Hematopoietic multipotent progenitor cell treated with erythropoietin and hydrocortisone succinate and interleukin-3 and kit ligand, for 15 days (in vitro differentiated cells): Measurements from ENCODE around the gene CYP2C9.
"Not testable (repeated sequence)": the region's sequence is repeated elsewhere in the genome, so short reads cannot be mapped to it uniquely, and the experiment has no call there.

Source experiments
- DNase-seq: peaks from one replicate; pipeline ENCODE4 v3.0.0-alpha.2; 2015; ENCODE audit warnings: low spot score

Gene CYP2C9

DNA sequence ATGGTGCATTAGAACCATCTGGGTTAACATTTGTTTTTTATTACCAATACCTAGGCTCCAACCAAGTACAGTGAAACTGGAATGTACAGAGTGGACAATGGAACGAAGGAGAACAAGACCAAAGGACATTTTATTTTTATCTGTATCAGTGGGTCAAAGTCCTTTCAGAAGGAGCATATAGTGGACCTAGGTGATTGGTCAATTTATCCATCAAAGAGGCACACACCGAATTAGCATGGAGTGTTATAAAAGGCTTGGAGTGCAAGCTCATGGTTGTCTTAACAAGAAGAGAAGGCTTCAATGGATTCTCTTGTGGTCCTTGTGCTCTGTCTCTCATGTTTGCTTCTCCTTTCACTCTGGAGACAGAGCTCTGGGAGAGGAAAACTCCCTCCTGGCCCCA is at the start of gene CYP2C9:
TSS of gene CYP2C9 (plus strand) at position 276 of the 400 bp plus-strand sequence. CDS start at position 301, 25 bp downstream.
- no peak for DNase-seq

DNA sequence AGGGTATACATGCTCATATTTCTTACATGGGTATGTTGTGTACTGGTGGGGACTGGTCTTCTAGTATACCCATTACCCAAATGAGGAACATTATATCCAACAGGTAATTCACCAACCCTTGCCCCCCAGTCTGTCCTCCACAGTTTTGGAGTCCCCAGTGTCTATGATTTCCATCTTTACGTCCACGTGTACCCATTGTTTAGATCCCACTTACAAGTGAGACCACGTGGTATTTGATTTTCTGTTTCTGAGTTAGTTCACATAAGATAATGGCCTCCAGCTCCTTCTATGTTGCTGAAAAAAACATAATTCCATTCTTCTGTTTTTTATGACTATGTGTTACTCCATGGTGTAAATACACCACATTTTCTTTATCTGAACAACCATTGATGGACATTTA is 49.3 kb upstream of the CYP2C9 start:
- DNase-seq = no peak

DNA sequence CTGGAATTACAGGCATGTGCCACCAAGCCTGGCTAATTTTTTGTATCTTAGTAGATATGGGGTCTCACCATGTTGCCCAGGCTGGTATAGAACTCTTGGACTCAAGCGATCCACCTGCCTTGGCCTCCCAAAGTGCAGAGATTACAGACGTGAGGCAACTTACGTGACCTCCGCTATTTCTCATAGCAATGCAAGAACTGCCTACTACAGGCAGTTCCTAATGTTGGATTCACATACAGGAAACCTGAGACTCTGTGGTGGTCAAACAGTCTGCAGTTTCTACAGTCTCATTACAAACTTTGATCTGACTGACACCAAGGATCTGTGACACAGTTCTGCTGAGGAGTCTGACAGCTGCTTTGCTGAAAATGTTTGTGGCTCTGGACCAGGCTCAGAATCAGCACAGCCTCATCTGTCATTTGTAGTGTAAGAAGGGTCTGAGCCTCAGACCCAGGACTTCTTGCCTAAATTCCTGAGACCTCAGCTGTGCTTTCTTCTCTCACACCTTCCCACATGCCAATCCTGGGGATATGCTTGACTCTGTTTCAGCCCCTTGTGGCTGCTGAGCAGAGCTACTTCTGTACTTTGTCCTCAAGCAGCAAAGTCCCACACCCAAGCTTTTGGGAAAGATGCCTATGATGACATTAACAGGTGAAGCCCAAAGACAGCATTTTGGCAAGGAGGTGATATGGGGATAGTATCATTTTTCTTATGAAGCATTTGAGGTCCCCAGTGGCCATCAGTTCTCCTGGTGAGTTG is 48.0 kb upstream of the CYP2C9 start:
- DNase-seq = no peak

DNA sequence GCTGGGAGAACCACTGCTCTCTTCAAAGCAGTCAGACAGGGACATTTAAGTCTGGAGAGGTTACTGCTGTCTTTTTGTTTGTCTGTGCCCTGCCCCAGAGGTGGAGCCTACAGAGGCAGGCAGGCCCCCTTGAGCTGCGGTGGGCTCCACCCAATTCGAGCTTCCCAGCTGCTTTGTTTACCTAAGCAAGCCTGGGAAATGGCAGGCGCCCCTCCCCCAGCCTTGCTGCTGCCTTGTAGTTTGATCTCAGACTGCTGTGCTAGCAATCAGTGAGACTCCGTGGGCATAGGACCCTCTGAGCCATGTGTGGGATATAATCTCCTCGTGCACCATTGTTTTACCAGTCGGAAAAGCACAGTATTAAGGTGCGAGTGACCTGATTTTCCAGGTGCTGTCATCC is 40.0 kb upstream of the CYP2C9 start:
- DNase-seq = not testable (repeated sequence)

DNA sequence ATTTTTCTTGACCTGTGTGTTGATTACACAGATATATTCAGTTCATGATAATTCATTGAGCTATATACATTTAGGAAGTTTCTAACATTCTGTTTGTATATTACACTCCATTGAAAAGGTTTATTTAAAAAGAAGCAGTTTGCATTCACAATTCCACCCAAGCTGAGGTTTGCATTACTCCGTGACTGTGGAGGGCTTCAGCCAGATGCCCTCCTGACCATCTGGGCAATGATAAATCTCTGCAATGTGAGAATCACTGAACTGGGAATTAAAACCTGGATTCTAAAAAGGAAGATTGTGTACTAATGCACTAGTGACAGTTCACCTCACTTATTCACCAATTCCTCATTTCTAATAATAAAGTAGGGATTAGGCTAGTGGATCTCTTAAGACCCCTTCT is 36.4 kb upstream of the CYP2C9 start:
- no peak for DNase-seq

DNA sequence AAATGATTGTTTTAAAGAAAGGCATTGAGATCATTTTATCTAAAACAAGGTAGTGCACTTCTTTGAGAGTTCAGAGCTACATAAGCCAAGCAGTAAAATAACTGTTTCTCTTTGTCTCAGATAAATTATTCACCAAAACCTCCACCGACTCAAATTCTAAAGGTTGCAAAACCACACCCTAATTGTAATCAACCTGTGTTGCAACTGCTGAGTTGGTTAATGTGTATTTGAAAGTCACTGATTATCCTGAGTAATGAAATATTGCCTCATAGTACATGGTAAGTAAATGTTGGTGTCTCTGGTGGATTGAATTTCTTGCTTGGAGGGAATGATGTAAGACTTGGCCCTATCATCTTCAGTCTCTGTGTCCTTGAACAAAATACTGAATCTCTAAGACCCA is 35.9 kb upstream of the CYP2C9 start:
- DNase-seq = no peak

DNA sequence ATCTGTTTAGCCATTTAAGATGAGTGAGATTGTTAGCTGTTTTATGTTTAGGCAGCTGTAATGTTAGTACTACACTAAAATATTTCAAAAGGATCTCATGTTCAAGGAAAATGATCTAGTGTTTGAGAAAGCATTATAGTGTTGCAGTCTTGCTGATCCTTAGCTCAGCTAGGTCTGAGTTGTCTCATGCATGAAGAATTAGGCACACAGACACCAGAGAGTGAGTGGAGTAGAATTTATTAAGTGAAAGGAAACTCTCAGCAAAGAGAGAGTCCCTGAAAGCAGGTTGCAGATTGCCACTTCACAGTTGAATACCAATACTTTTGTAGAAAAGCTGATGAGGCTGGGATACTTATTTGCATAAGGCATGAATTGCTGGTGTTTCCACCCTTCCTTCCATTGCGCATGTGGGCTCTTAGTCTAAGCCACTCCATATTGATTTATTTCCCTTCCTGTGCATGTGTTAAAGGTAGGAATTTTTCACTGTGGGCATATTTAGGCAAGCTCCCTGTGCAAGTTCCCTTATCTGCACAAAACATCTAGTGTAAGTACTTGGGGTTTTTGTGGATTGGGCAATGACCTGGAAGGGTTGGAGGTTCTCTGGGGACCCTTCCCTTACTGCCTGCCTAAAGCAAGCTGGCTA is 33.8 kb upstream of the CYP2C9 start:
- not testable (repeated sequence) for DNase-seq

DNA sequence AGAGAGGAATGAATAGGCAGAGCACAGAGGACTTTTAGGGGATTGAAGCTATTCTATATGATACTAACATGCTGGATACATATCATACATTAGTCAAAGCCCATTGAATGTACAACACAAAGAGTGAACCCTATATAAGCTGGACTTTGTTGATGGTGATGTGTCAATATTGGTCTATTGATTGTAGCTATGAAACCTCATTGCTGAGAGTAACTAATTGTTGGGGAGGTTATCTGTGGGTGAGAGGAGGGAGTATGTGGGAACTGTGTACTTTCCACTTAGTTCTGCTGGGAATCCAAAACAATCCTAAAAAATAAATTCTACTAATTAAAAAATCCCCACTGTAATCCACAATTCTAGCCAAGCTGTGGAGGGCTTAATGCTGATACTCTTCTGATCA is 22.0 kb upstream of the CYP2C9 start:
- DNase-seq = no peak

DNA sequence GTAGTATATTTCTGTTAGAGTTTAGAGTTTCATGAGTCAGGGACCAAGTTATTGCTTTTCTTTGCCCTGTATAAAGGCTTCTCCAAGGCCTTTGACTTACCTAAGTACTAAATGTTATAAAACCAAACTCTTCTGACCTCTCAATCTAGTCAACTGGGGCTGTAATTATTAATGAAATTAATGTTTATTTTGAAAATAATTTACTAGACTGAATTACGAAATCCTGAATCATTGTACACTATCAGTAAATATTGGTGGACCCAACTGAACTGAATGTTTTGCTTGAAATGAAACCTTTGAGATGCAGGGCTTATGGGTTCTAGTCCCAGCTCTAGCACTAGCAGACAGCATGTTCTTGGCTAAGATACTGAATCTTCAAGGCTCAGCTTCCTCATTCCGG is 1.7 kb upstream of the CYP2C9 start:
- no peak for DNase-seq

DNA sequence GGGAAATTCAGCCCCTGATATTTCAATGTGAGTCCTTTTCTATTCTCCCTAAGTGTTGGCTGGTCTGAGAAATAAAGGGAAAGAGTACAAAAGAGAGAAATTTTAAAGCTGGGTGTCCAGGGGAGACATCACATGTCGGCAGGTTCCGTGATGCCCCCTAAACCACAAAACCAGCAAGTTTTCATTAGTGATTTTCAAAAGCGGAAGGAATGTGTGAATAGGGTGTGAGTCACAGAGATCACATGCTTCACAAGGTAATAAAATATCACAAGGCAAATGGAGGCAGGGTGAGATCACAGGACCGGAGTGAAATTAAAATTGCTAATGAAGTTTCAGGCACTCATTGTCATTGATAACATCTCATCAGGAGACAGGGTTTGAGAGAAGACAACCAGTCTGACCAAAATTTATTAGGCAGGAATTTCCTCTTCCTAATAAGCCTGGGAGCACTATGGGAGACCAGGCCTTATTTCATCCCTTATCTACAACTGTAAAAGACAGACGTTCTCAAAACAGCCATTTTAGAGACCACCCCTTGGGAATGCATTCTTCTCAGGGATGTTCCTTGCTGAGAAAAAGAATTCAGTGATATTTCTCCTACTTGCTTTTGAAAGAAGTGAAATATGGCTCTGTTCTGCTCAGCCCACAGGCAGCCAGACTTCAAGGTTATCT is 5.1 kb downstream of the CYP2C9 start:
- DNase-seq = not testable (repeated sequence)

DNA sequence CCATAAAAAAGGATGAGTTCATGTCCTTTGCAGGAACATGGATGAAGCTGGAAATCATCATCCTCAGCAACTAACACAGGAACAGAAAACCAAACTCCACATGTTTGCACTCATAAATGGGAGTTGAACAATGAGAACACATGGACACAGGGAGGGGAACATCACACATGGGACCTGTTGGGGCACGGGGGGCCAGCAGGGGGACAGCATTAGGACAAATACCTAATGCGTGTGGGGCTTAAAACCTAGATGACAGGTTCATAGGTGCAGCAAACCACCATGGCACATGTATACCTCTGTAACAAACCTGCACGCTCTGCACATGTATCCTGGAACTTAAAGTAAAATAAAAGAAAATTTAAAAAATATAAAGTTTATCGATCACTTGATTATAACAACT is 7.7 kb downstream of the CYP2C9 start:
- DNase-seq = not testable (repeated sequence)

DNA sequence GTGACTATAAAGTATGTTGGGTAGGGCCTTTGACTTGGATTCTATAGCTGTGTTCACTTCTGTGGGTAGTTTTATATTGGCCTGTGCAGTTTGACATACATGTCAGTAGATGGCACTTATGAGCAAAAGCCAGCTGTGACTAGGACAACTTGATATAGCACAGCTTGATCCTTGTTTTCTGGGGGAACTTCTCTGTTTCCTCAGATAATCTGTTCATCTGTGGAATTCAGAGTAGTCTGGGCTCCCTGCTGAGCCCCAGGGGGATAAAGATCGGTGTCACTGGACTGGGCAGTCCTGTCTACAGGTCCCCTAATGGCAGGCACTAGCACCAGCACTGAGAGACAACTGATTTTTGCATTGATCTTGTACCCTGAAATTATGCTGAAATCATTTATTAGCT is 25.4 kb downstream of the CYP2C9 start:
- no peak for DNase-seq

DNA sequence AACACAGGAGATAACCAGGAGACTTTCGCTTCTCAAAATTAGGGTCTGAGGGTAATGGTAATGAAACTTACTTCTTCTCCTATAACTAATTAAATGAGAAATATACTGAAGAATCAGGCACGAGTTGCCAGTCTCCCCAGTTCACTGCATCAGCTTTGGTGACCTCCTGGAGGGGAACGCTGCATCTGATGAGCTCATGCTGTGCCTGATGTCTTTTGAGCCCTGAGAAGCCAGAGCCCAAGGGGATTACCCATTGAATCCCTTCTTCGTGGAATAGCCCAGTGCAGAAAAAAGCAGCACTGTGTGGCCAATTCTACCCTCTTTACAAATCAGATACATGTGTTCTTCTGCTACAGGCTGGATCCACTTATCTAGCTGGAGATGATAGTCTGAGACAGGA is 45.1 kb downstream of the CYP2C9 start:
- no peak for DNase-seq

DNA sequence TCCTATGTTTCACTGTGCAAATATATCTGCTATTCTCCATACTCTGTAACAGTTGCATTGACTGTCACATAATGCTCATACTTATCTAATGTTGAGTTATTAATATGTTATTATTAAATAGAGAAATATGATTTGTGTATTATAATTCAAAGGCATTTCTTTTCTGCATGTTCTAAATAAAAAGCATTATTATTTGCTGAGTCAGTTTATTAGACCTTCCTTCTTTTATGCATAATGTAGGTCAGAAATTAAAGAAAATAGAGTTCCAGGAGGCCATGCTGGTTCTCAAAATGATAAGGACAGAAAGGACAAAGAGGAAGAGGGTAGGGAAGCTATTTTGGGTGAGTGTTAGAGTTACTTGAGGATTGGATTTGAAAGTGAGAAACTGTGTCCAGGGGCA is 50.7 kb downstream of the CYP2C9 start:
- DNase-seq = no peak

DNA sequence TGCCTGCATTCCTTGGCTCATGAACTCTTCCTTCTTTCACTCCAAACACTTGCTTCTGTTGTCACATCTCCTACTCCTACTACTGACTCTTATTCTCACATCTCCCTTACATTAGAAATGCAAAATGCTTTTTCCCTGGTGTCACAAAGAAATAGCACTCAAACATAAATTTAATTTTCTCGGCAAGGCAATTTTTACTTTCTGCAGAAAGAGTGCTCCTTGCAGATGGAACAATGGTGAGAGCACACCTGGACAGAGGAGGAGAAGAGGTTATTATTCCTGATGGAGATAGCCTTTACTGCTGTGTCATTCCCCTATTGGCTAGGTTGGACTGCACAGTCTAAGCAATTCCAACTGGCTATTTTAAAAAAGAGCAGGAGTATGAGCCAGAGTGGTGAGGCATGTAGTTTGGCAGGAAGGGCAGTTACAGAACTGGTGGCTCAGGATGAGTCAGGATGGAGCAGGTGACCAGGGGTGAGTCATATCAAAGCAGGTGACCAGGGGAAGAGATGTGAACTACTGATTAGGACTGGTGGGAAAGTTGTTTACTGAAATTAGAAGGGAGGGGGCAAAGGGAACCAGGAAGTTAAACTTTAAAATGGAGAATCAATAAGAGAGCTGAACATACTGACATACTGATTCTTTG is 52.9 kb downstream of the CYP2C9 start:
- no peak for DNase-seq

DNA sequence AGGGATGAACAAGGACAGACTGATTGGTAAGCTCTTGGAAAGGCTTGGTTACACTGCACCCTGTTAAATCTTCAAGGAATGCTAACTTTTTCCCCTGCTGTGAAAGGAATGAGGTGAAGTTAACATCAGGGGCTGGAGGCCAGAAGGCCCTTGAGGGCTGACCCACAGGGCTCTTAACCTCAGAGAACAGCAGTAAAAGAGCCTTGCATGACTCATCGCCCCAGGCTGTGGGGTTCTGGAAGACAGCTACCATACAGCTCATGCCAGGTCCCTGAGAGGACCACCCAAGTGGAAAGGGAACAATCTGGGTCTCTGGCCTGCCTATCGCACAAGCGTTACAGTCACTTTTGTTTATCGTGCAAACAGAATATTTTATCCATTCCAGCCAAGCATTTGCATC is 54.4 kb downstream of the CYP2C9 start:
- no peak for DNase-seq

DNA sequence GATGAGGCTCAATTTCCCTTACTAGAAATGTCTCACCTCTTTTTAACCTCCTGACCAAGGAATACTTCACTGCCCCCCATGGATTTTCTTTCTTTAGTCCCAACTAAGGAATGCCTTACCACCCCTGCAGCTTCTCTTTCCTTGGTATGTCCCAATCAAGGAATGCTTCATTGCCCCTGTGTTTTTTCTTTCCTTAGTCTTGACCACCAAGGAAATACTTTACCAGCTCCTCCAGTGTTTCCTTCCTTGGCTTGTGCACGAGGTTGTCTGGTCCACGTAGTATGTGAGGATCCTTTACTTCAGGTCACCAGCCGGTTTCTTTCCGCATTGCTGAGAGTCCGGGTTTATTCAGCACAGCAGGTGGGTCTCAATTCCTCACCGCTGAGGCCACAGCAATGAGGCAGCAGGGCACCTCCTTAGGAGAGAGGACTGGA is 59.3 kb downstream of the CYP2C9 start:
- no peak for DNase-seq

DNA sequence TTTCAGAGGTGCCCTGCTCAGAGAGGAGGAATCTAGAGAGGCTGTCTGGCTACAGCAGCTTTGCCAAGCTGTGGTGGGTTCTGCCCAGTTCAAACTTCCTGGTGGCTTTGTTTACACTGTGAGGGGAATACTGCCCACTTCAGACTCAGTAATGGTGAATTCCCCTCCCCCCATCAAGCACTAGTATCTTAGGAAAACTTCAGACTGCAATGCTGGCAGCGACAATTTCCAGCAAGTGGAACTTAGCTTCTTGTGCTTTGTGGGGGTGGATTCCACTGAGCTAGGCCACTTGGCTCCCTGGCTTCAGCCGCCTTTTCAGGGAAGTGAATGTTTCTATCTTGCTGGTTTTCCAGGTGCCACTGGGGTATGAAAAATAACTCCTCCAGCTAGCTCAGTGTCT is 88.0 kb downstream of the CYP2C9 start:
- DNase-seq = no peak

DNA sequence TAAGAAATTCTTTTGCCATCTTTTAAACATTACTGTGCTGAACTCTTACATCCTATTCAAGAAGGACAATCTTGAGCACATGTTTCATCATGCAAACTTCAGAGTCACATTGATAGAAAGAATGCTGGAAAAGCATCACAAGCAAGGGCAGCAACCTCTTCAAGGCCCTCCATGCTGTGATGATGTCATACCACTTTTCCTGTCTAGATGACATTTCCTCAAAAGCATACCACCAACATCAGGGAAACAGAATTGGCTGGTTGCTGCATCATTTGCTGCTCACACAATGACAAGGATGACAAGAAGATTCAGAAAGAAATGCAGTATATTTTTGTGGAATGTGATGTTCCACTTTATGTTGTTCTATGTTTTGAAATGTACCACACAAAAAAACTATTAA is 93.2 kb downstream of the CYP2C9 start:
- DNase-seq = no peak

DNA sequence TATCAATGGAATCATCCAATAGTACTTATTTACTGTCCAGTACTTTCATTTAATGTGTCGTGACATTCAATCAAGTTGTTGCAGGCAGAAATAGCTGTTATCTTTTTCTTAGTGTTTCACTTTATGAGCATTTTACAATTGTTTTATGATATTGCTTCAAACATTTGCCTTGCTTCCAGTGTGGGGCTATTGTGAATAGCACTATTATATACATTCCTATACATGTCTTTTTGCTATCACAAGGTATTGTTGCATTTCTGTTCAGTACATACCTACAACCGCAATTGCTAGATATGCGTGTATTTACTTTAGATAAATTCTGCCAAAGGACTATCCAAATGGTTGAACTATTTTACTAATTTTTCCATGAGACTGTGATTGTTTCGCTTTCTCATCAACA is 95.9 kb downstream of the CYP2C9 start:
- no peak for DNase-seq

DNA sequence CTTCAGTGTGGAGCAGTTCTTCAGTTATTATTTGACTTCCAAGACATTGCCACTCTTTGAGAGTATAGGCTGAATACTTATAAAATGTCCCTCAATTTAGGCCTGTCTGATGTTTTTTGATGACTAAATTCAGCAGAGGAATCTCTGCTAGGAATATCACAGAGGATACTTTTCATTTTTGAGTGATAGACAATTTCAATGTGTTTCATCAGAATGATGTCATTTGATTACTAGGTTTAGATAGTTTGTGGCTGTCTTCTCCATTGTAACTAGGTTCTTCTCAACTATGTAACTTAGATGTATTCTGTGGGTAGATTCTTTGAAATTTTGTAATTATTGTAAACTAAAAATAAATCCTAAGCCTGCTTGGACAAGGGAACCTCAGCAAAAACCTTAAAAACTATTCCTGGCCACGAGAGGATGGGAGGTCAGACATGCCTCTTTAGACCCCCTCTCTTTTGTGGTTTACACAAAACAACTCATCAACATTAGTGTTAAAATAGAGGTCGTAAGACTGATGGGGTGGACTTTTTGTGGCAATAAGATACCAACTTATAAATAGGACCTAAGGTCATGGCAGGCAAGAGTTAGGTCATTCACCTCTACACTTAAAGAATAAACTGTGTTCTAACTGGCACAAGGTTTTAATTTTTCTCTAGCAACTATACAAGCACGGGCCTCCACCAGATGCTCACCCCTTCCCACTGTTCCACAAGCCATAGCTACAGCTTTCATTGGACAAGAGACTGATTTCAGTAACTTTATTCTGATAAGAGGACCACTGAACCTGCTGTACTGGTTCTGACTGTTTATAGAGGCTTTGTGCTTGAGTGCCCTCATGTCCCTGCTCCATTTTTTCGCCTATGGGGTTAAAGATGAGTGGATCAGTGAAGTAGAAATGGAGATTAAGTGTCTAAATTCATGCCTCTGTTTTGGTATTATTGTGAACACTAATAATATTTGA is 97.2 kb downstream of the CYP2C9 start:
- no peak for DNase-seq

DNA sequence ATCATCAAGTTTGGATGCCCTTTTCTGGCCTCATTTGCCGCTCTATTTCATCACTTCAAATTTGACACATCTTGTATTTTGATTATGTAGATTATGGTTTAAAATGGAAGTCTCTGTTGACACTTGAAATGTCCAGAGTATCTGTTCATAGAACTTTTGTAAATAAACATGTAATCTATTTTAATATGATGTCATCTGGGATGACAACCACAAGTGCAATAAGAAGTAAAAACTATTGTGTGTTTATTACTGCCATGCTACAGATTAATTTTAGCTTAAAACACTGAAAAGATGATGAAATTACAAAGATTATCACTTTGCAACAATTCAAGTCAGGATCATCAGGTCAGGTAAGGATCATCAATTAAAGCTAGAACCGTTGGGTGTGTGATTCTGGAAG is 100.8 kb downstream of the CYP2C9 start:
- no peak for DNase-seq
